Activated T-cell treated with anti-CD3 and anti-CD28 coated beads for 4 hours (primary cell): Measurements from ENCODE around the gene KLHL14.

Source experiments
- DNase-seq: peaks from one replicate; pipeline ENCODE4 v3.0.0-alpha.2; 2020

KLHL14 gene

DNA sequence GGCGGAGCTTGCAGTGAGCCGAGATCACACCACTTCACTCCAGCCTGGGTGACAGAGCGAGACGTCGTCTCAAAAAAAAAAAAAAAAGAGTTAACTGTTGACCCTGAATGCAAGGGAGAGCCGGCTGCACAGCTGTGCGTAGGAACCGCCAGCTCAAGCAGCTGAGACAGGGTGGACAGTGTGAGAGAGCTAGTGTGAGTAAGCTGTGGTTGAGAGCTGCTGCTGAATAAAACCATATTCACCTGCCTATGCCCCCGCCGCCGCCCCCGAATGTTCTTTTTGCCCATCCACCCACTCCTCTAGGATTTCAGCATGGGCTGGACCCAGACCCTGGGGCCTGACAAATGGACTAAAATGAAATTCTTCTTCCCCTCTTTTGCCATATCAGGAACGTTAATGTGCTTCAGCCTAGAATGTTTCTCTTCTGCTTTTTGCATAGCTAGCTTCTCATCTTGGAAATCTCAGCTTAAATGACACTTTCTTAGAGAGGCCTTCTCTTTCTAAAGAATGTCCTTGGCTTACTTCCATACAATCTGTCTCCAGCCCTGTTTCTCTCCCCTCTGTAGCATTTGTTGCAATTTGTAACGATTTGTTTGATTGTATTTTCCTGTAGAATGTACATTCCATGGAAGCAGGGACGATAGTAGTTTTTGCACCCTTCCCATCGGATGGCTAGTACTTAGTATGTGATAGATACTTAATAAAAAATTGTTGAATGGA lies 142.7 kb downstream of the KLHL14 start:
- no peak for DNase-seq

DNA sequence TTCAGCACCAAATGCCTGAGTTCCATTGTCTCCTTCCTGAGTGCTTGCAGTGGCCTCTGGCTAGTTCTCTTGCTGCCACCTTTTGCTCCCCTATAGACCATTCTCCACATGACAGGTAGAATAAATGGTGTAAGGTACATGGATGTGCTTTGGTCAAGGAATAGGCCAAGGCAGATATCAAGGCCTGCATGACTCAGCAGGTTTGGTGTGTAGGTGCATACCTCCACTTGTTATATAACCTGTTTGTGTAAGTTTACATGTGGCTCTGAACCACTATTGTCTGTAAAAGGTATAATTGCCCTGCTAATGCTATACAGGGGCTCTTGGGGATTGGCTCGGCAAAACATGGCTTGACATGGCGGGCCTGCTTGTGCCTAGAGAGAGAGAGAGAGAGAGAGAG lies 143.5 kb downstream of the KLHL14 start:
- DNase-seq, result no peak

DNA sequence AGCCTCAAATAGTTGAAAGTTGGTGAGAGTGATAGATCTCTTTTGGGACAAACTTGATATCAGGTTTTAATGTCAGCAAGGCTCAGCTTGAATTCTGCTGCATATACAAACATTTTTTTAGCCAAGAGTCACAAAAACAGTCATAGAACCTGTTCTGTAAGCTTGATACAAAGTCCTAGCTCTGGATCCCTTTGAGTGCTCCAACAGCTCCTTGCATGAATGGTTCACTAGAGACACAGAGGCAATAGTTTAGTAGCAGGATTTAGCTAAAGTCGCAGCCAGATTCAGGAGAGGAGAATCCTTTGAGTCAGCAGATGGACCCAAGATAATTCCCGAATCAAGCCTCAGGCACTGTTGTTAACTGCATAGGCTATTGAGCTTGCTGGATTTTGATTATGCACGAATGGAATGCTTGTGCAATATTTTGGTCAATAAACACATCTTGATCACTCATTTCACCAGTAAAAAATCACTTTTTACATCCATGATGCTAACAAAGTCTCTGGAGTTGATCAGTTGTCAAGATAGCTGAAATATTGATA lies 148.6 kb downstream of the KLHL14 start:
- no peak for DNase-seq

DNA sequence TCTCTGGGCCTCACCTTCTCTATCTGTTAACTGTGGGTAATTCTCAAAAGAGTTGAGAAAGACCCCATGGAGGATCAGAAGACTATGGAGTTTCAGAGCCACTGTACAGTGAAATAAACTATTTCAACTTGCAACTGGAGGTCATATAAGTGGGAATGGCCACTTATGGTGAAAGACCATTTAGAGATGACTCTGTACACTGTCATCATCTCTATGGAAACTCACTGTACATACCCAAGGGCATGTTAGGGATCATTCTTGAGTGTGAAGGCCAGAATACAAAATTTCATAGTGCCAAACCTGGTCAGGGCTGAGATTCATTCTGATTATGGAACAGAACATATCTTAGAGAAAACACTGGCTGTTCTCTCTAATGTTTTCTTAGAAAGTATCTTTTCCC lies 149.3 kb downstream of the KLHL14 start:
- DNase-seq, result no peak
